ENCODE measurements around the gene TRAPPC8. TPM values are rescaled to one million over a fixed set of nuclear protein-coding genes. Genes with fewer than 3 reads are reported as not detected.
"Not testable (repeated sequence)": the region's sequence is repeated elsewhere in the genome, so short reads cannot be mapped to it uniquely, and the experiment has no call there.

The TRAPPC8 gene
- total RNA-seq, 1 donor from 2014 or later: 43.4 TPM

- intact Hi-C loops (cut with micrococcal nuclease): no loop called here
Measured at GRCh38 chr18:31946305-31947046, 3.5 kb upstream of the TRAPPC8 start.

- intact Hi-C loops (cut with micrococcal nuclease): loop anchor here (1.0 to 5.0 kb wide), 10 partner anchors 13 to 587 kb away; partner anchors contain the start of gene RNF125
Measured at GRCh38 chr18:31943878-31944816, 1.2 kb upstream of the TRAPPC8 start.

DNA sequence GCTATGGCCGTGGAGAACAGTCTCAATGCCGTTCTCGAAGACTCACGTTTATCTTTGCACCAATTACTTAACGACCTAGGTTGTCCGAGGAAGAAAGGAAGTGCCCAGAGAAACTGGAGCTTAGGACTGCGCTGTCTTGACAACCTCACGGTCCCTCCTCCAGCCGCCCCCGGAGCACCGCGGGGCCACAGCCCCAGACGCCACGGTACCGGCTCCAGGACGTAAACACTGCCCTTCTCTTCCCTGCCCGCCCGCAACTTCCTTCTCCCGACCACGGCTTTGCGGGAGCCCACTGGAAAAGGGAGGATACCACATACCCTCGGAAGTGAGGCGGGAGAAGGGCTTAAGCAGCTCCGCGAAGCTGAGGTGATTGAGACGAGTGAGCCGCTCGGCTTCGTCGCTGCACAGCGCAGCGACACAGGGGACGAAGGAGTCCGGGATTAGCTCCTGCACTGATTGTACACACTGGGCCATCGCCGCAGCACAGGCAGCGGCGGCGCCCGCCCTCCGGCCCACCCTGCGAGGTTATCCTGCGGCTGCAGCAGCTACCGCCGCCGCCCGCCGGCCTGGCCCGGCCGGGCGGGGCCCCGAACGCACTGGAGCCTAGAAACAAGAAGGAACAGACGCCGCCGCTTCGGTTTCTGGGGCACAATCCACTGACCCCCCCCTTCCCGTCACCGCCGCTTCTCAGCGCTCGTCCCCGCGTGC lies 483 bp downstream of the TRAPPC8 start:
- intact Hi-C loops (cut with micrococcal nuclease): loop anchor here (5.0 kb wide), 3 partner anchors 40 to 215 kb away; no protein-coding TSS in a partner anchor

DNA sequence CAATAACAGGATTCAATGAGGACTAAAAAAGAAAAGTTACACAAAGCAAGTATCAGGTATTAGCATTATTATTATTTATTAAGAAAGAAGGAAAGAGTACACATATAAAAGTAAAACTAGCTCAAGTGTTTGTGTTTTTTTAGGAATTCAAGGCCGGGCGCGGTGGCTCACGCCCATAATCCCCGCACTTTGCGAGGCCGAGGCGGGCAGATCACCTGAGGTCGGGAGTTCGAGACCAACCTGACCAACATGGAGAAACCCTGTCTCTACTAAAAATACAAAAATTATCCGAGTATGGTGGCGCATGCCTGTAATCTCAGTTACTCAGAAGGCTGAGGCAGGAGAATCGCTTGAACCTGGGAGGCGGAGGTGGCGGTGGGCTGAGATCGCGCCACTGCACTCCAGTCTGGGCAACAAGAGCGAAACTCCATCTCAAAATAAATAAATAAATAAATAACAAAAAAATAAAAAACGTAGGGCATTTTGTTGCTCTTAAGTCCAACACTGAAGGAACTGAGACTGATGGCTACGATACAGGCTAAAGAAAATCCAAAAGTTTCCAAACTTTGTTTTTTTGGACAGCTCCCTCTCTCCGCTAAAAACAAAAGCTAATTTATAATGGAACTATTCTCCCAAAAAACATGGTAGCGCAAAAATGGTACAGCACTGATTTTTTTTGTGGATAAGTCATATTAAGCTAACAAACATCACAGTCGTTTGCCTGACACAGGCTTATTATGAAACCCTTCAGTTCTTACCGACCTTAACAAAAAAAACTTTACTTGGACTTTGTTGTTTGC lies 1.7 kb downstream of the TRAPPC8 start:
- intact Hi-C loops (cut with micrococcal nuclease): loop anchor here (5.0 kb wide), 3 partner anchors 41 to 216 kb away; no protein-coding TSS in a partner anchor

DNA sequence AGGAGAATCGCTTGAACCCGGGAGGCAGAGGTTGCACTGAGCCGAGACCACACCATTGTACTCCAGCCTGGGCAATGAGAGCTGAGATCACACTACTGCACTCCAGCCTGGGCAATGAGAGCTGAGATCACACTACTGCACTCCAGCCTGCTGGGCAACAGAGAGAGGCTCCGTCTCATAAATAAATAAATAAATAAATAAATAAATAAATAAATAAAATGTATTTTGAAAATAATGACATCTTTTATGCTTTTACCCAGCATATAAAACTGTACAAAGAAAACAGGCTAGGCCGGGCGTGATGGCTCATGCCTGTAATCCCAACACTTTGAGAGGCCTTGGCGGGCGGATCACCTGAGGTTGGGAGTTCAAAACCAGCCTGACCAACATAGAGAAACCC lies 8.2 kb downstream of the TRAPPC8 start:
- intact Hi-C loops (cut with micrococcal nuclease): not testable (repeated sequence)

DNA sequence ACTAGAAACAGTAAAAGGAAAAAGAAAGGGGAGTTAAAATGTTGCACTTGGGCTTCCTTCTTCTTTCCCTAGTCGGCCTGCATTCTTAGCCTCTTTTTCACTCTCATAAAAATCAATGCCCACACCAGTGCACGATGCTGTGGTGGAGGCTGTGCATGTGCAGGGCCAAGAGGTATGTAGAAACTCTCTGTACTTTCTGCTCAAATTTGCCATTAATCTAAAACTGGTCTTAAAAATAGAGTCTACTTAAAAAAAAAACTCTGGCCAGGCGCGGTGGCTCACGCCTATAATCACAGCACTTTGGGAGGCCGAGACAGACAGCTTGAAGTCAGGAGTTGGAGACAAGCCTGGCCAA lies 11.1 kb downstream of the TRAPPC8 start:
- intact Hi-C loops (cut with micrococcal nuclease): no loop called here

DNA sequence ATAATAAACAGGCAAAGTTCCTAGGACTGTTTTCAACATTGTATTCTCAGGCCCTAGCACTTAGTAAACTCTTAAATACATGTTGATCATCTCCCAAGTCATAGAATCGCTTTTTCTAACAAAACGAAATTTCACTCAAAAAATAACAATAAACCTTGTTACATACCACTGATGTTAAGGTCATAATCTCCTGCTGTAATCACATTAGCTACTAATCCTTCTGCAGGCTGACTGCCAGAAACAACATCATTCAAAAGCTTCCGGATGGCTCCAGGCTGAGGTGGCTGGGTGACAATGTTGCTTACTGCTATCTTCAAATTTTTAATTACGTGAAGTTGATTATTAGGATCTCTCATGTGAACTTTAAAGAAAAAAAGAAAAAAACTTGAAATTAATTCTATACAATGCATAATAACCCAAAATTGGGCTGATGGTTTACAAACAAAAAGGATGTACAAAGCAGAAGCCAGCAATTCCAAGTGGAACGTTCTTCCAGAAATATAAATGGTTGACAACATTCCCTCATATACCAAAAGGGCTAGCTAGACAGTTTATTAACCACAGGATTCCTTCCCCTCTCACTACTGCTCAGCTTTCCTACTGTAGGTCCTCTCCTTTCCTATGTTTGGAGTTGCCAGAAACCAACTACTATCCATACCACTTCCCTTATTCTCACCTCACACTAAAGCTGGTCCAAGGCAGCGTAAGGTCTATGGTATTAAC lies 11.6 kb downstream of the TRAPPC8 start:
- intact Hi-C loops (cut with micrococcal nuclease): no loop called here

GRCh38 chr18:31929273-31929672 lies 13.7 kb downstream of the TRAPPC8 start:
- intact Hi-C loops (cut with micrococcal nuclease): no loop called here

DNA sequence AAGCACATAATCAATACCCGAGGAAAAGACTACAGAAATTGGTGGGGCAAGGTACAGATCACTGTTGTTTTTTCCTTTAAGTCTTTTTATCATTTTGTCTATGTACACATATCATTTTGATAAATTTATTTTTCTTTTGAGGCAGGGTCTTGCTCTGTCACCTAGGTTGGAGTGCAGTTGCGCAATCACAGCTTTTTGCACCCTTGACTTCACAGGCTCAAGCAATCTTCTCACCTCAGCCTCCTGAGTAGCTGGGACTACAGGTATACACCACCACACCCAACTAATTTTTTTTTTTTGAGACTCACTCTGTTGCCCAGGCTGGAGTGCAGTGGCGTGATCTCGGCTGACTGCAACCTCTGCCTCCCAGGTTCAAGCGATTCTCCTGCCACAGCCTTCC lies 15.9 kb downstream of the TRAPPC8 start:
- intact Hi-C loops (cut with micrococcal nuclease): not testable (repeated sequence)

DNA sequence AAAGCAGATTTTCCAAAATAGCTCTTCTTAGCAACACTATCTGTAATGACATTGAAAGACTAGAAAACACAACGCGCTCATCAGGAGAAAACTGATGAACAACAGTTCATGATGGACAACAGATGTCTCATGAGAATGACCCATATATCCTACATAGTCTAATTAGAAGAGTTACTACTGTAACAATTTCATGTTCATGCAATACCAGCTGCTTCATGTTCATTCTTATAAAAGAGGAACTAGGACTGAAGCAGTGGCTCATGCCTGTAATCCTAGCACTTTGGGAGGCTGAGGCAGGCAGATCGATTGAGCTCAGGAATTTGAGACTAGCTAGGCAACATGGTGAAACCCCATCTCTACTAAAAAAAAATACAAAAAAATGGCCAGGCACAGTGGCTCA lies 22.7 kb downstream of the TRAPPC8 start:
- intact Hi-C loops (cut with micrococcal nuclease): no loop called here

DNA sequence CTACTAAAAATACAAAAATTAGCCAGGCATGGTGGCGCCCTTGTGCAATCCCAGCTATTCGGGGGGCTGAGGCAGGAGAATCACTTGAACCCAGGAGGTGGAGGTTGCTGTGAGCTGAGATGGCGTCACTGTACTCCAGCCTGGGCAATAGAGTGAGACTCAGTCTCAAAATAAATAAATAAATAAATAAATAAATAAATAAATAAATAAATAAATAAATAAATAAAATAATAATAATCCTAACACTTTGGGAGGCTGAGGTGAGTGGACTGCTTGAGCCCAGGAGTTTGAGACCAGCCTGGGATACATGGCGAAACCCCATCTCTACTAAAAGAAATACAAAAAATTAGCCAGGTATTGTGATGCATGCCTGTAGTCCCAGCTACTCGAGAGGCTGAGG lies 23.6 kb downstream of the TRAPPC8 start:
- intact Hi-C loops (cut with micrococcal nuclease): not testable (repeated sequence)

- intact Hi-C loops (cut with micrococcal nuclease): no loop called here
Measured at GRCh38 chr18:31918733-31919132, 24.2 kb downstream of the TRAPPC8 start.

DNA sequence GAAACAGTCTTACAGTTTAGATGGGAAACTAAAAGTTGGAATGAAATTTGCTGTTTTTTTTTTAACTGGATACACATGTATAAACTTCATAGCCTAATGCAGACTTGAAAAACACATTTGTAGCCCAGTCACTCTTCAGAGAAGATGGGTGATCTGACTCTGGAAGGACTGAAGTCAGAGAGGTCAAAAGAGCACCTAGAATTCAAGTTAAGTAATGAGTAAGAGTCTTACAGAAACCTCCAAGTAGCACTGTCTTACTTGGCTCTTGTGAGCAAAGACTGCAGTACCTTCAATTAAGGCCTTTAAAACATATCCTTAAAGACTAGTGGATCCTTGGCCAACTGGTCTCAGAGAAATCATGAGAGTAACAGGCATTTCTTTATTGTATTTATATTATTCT lies 41.9 kb downstream of the TRAPPC8 start:
- intact Hi-C loops (cut with micrococcal nuclease): no loop called here

DNA sequence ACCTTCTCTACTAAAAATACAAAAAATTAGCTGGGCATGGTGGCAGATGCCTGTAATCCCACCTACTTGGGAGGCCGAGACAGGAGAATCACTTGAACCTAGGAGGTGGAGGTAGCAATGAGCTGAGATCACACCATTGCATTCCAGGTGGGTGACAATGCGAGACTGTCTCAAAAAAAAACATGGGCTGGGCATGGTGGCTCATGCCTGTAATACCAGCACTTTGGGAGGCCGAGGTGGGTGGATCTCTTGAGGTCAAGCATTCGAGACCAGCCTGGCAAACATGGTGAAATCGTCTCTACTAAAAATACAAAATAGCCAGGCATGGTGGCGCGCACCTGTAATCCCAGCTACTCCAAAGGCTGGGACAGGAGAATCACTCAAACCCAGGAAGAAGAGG lies 43.2 kb downstream of the TRAPPC8 start:
- intact Hi-C loops (cut with micrococcal nuclease): not testable (repeated sequence)

DNA sequence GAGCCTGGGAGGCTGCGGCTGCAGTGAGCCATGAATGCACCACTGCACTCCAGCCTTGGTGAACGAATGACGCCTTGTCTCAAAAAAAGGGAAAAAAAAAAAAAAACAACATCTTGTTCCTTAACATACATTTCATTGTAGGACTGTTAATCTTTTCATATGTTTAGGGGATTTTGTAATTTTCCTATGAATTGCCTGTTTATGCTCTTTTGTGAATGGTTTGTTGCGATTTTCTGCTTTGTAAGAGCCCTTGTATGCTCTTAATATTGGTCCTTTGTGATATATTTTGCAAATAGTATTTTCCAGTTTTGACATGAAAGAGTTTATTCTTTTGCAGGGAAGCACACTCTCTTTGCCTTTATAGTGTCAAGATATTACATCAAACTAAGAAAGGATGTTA lies 50.0 kb downstream of the TRAPPC8 start:
- intact Hi-C loops (cut with micrococcal nuclease): no loop called here

- intact Hi-C loops (cut with micrococcal nuclease): no loop called here
Measured at GRCh38 chr18:31891566-31891965, 51.4 kb downstream of the TRAPPC8 start.

GRCh38 chr18:31884020-31884419 lies 58.9 kb downstream of the TRAPPC8 start:
- intact Hi-C loops (cut with micrococcal nuclease): no loop called here

DNA sequence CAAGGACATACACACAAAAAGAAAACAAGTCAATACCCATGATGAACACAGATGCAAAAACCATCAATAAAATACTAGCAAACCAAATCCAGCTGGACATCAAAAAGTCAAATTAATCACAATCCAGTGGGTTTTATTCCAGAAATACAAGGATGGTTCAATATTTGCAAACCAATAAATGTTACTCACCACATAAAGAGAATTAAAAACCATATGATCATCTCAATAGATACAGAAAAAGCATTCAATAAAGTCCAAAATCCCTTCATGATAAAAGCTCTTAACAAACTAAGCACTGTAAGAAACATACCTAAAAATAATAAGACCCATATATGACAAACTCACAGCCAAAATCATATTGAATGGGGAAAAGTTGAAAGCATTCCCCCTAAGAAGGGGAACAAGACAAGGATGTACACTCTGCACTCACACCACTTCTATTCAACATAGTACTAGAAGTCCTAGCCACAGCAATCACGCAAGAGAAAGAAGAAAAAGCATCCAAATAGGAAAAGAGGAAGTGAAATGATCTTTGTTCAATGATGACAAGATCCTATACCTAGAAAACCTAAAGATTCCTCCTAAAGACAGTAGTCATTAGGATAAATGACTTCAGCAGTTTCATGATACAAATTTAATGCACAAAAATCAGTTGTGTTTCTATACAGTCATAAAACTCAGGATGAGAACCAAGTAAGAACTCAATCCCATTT lies 62.6 kb downstream of the TRAPPC8 start:
- intact Hi-C loops (cut with micrococcal nuclease): no loop called here

GRCh38 chr18:31878358-31878757 lies 64.6 kb downstream of the TRAPPC8 start:
- intact Hi-C loops (cut with micrococcal nuclease): no loop called here

DNA sequence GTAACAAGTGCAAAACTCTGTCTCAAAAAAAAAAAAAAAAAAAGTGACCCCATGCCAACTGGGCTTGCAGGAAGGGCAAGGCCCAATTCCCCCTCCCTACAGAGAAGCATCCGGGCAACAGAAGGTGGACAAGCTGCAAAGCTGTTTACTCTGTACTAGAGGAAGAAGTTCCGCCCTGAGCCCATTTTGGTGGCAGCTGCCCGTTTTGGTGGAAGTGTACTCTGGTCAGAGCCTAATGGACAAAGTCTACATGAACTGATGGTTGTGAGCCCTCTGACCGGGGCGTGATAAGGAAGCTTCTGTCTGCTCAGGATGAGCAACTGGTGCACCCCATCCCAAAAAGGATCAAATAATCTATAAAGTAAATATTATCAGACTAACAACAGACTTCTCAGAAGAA lies 65.0 kb downstream of the TRAPPC8 start:
- intact Hi-C loops (cut with micrococcal nuclease): no loop called here
